MM.1S (cell line): ENCODE data around the gene PPP1R8.

Source experiments
- DNase-seq: peaks from one replicate; pipeline ENCODE4 v3.0.0-alpha.2; 2015
- H2AFZ ChIP-seq: fragments of 300-600 bp; sonication (generic); 2 replicates; pipeline ENCODE4 v1.6.0; 2016; ENCODE audit warnings: antibody characterized with exemption, low read length
- H3F3A ChIP-seq: fragments of 300-600 bp; sonication (generic); 2 replicates; pipeline ENCODE4 v1.6.1; 2016; ENCODE audit warnings: mild to moderate bottlenecking, antibody characterized with exemption, low read length, moderate library complexity, mixed read lengths; ENCODE audit not compliant: insufficient read depth
- H3K27ac ChIP-seq: fragments of 300-600 bp; sonication (generic); 2 replicates; pipeline ENCODE4 v1.5.1; 2016; ENCODE audit warnings: mild to moderate bottlenecking, low read length
- H3K27me3 ChIP-seq: fragments of 300-600 bp; sonication (generic); replicated peaks from 2 replicates; pipeline ENCODE4 v1.6.0; 2016; ENCODE audit warnings: low read length; ENCODE audit not compliant: insufficient read depth
- H3K36me3 ChIP-seq: fragments of 300-600 bp; sonication (generic); replicated peaks from 2 replicates; pipeline ENCODE4 v1.6.1; 2016; ENCODE audit warnings: mild to moderate bottlenecking, low read length, mixed read lengths; ENCODE audit not compliant: insufficient read depth
- H3K4me1 ChIP-seq: fragments of 300-600 bp; sonication (generic); 2 replicates; pipeline ENCODE4 v1.6.1; 2016; ENCODE audit warnings: low read length, mixed read lengths
- H3K4me2 ChIP-seq: fragments of 300-600 bp; sonication (generic); 2 replicates; pipeline ENCODE4 v1.6.0; 2016; ENCODE audit warnings: low read depth, low read length
- H3K4me3 ChIP-seq: fragments of 300-600 bp; sonication (generic); 2 replicates; pipeline ENCODE4 v1.5.1; 2016; ENCODE audit warnings: low read length, mixed read lengths
- H3K79me2 ChIP-seq: fragments of 300-600 bp; sonication (generic); 2 replicates; pipeline ENCODE4 v1.6.1; 2016; ENCODE audit warnings: mixed run types, low read length, mixed read lengths
- H3K9ac ChIP-seq: fragments of 300-600 bp; sonication (generic); 2 replicates; pipeline ENCODE4 v1.6.1; 2016; ENCODE audit warnings: low read length, mixed read lengths
- H3K9me2 ChIP-seq: fragments of 300-600 bp; sonication (generic); replicated peaks from 2 replicates; pipeline ENCODE4 v1.6.1; 2016; ENCODE audit warnings: mild to moderate bottlenecking, low read length, mixed read lengths; ENCODE audit not compliant: insufficient read depth
- H3K9me3 ChIP-seq: fragments of 300-600 bp; sonication (generic); replicated peaks from 2 replicates; pipeline ENCODE4 v1.6.1; 2016; ENCODE audit warnings: mild to moderate bottlenecking, low read length, mixed read lengths; ENCODE audit not compliant: insufficient read depth
- H4K20me1 ChIP-seq: fragments of 300-600 bp; sonication (generic); 2 replicates; pipeline ENCODE4 v1.6.1; 2016; ENCODE audit warnings: mild to moderate bottlenecking, low read length, moderate library complexity, mixed read lengths; ENCODE audit not compliant: insufficient read depth
- EZH2 ChIP-seq: fragments of 300-600 bp; sonication (generic); optimal IDR thresholded peaks from 2 replicates; pipeline ENCODE3; 2017; ENCODE audit warnings: low read depth, mild to moderate bottlenecking, antibody characterized with exemption, low read length, mixed read lengths
- EZH2phosphoT487 ChIP-seq: fragments of 300-600 bp; sonication (generic); IDR thresholded peaks from 2 replicates; pipeline ENCODE4 v1.6.1; 2018; ENCODE audit warnings: antibody characterized with exemption, low read length
- TF ChIP-seq, protein P1 (sequence below): fragments of 300-600 bp; sonication (generic); IDR thresholded peaks from 2 replicates; pipeline ENCODE4 v1.5.1; 2016; ENCODE audit warnings: antibody characterized with exemption, low read length, mixed read lengths

The PPP1R8 gene

DNA sequence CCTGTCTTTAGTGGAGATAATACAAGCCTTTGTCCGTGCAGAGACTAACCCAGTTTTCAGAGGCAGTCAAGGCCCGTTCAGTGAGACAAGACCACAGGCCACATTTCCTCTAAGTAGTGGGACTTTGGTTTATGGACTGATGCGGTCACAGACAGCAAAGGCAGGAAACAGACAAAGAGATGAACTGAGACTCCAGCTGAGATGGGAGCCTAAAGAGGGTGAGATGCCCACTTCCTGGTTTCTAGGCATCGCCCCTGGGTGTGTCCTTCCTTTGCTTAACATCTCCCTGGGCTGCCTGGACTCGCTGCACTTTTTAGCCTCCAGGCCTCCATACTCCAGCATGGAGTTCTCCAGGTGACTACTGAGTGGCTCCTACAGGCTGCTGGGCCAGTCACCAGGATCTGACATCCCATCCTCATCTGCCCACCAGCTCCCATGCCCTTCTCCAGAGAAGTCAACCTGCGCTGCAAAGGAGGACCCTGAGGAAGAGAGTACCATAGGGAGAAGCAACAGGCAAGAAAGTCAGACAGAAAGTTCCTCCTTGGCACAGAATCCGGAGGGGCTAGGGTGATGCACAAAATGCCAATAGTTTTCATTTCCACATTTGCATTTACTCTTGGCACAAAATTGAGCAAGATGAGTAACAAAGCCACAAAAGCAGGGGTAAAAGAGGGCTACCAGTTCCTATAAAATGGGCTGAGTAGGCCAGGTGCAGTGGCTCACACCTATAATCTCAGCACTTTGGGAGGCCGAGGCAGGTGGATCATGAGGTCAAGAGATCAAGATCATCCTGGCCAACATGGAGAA is 56.8 kb downstream of the PPP1R8 start:
- DNase-seq: no peak
- TF ChIP-seq, protein P1, sequence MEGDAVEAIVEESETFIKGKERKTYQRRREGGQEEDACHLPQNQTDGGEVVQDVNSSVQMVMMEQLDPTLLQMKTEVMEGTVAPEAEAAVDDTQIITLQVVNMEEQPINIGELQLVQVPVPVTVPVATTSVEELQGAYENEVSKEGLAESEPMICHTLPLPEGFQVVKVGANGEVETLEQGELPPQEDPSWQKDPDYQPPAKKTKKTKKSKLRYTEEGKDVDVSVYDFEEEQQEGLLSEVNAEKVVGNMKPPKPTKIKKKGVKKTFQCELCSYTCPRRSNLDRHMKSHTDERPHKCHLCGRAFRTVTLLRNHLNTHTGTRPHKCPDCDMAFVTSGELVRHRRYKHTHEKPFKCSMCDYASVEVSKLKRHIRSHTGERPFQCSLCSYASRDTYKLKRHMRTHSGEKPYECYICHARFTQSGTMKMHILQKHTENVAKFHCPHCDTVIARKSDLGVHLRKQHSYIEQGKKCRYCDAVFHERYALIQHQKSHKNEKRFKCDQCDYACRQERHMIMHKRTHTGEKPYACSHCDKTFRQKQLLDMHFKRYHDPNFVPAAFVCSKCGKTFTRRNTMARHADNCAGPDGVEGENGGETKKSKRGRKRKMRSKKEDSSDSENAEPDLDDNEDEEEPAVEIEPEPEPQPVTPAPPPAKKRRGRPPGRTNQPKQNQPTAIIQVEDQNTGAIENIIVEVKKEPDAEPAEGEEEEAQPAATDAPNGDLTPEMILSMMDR: no peak
- TF ChIP-seq EZH2 (no peak), EZH2phosphoT487 (no peak)
- 0 out of 2 replicates have a peak, but pooled peaks cover 6% of the 10 kb centered on the region for H3K4me1 ChIP-seq

DNA sequence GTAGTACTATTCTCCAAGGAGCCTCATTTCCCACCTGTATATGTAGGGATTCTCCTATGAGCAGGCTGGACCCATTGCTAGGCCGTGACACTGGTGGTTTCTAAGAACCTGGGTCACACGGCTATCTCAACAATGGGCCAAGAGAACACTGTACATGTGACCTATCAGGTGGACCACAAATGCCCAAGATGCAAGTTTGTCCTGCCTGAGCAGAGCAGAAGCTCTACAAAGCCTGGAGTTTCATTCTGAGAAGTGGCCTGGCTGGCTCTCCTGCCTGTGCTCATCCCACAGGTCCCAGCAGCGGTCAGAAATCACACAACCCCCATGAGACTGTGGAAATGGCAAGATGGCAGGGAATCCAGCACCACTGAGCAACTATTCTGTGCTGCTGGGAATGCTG is 58.9 kb downstream of the PPP1R8 start:
- TF ChIP-seq EZH2phosphoT487: no peak
- Histone ChIP-seq H3K27ac (no peak overlapping the region), H3F3A (peaks cover 4% of the 10 kb centered on the region; the same call in 1 of the 2 replicates), H3K36me3 (peaks cover 12% of the 10 kb centered on the region; the same call in 1 of the 2 replicates), H3K4me2 (no peak overlapping the region), H3K27me3 (no peaks in the 10 kb centered on the region), H3K4me1 (0 out of 2 replicates have a peak, but pooled peaks cover 6% of the 10 kb centered on the region), H3K9me3 (no peaks in the 10 kb centered on the region), H3K4me3 (no peak overlapping the region), H3K79me2 (no peaks in the 10 kb centered on the region), H3K9me2 (no peaks in the 10 kb centered on the region), H4K20me1 (no peaks in the 10 kb centered on the region), H2AFZ (no peak overlapping the region), H3K9ac (no peak overlapping the region)
- DNase-seq: no peak

More for the DNA sequence above, 56.8 kb downstream of the PPP1R8 start:
- no peak overlapping the region for H3K9ac ChIP-seq
- no peaks in the 10 kb centered on the region for H3K79me2 ChIP-seq
- H3K9me3 ChIP-seq: no peaks in the 10 kb centered on the region
- no peaks in the 10 kb centered on the region for H3K36me3 ChIP-seq
- no peaks in the 10 kb centered on the region for H3K27me3 ChIP-seq
- no peaks in the 10 kb centered on the region for H3K9me2 ChIP-seq
- no peaks in the 10 kb centered on the region for H4K20me1 ChIP-seq
- H3F3A ChIP-seq: peaks cover 4% of the 10 kb centered on the region; the same call in 1 of the 2 replicates
- no peak overlapping the region for H2AFZ ChIP-seq
- no peak overlapping the region for H3K27ac ChIP-seq
- H3K4me2 ChIP-seq: no peak overlapping the region
- H3K4me3 ChIP-seq: no peak overlapping the region

DNA sequence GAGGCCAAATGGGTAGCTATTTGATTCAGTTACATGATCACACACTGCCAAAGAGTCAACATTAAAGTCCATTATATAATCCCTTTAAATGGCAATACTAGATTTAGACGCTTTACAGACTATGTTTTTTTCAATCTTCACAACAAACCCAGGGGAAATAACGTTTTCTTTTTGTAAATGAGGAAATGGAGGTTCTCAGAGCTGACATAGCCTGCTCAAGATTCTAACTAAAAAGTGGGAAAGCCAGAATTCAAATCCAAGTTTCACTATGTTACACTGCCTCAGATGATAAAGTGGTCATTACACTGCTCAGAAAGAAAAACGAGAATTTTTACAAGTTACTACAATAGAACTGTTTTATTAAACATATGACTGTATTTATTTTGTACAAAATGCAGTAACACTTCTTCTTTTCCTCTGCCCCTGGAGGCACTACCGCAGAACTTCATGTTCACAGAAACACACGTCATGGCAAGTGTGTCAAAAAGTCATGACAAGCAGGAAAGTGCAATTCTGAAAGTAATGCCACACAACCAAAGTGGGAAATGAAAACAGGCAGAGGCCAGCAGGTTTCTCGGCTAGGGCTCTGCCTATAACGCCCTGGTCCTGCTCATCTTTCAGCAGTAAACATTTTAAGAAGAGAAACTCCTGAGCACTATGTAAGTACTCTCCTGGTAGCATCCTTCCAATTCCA is 60.8 kb downstream of the PPP1R8 start:
- no peak for TF ChIP-seq EZH2phosphoT487
- TF ChIP-seq EZH2: no peak
- TF ChIP-seq, protein P1: peak; percentile 24
- no peak overlapping the region for H2AFZ ChIP-seq
- no peak overlapping the region for H3K4me3 ChIP-seq
- H3K9ac ChIP-seq: no peak overlapping the region
- no peaks in the 10 kb centered on the region for H3K79me2 ChIP-seq
- no peaks in the 10 kb centered on the region for H4K20me1 ChIP-seq
- H3F3A ChIP-seq: peaks cover 4% of the 10 kb centered on the region; the same call in 1 of the 2 replicates
- H3K9me3 ChIP-seq: no peaks in the 10 kb centered on the region
- H3K36me3 ChIP-seq: peaks cover 12% of the 10 kb centered on the region
- H3K4me2 ChIP-seq: no peak overlapping the region
- H3K27me3 ChIP-seq: no peaks in the 10 kb centered on the region
- 0 out of 2 replicates have a peak, but pooled peaks cover 6% of the 10 kb centered on the region for H3K4me1 ChIP-seq
- H3K9me2 ChIP-seq: no peaks in the 10 kb centered on the region
- peak; percentile 19 for DNase-seq
- H3K27ac ChIP-seq: peak overlapping the region; percentile 44; the same call in 1 of the 2 replicates
